ENCODE data around the gene METTL9. TPM values are rescaled to one million over a fixed set of nuclear protein-coding genes. Genes with fewer than 3 reads are reported as not detected.
A peak's percentile ranks its signal among the peaks of the same experiment; 100 is the strongest.
"Not testable (repeated sequence)": the region's sequence is repeated elsewhere in the genome, so short reads cannot be mapped to it uniquely, and the experiment has no call there.

METTL9 gene
- 150 TPM for polyA plus RNA-seq
- long read RNA-seq, donor 1, full-length matches to known transcripts, result 46 of 61 reads
- long read RNA-seq, donor 1, partial matches to known transcripts, result 15 of 61 reads
- long read RNA-seq, donor 1, other reads (novel, unspliced or antisense), result 0 of 61 reads
- long read RNA-seq, donor 2, full-length matches to known transcripts, result 104 of 143 reads
- long read RNA-seq, donor 2, partial matches to known transcripts, result 29 of 143 reads
- long read RNA-seq, donor 2, other reads (novel, unspliced or antisense), result 10 of 143 reads
- long read RNA-seq, donor 3, result 0 reads
- long read RNA-seq, donor 4, full-length matches to known transcripts, result 15 of 15 reads
- long read RNA-seq, donor 4, partial matches to known transcripts, result 0 of 15 reads
- long read RNA-seq, donor 4, other reads (novel, unspliced or antisense), result 0 of 15 reads
- long read RNA-seq, donor 5, full-length matches to known transcripts, result 43 of 48 reads
- long read RNA-seq, donor 5, partial matches to known transcripts, result 5 of 48 reads
- long read RNA-seq, donor 5, other reads (novel, unspliced or antisense), result 0 of 48 reads
- long read RNA-seq, donor 6, full-length matches to known transcripts, result 99 of 113 reads
- long read RNA-seq, donor 6, partial matches to known transcripts, result 14 of 113 reads
- long read RNA-seq, donor 6, other reads (novel, unspliced or antisense), result 0 of 113 reads
- long read RNA-seq, donor 7, full-length matches to known transcripts, result 30 of 30 reads
- long read RNA-seq, donor 7, partial matches to known transcripts, result 0 of 30 reads
- long read RNA-seq, donor 7, other reads (novel, unspliced or antisense), result 0 of 30 reads
- long read RNA-seq, donor 8, full-length matches to known transcripts, result 91 of 117 reads
- long read RNA-seq, donor 8, partial matches to known transcripts, result 26 of 117 reads
- long read RNA-seq, donor 8, other reads (novel, unspliced or antisense), result 0 of 117 reads
- long read RNA-seq, donor 9, full-length matches to known transcripts, result 114 of 130 reads
- long read RNA-seq, donor 9, partial matches to known transcripts, result 16 of 130 reads
- long read RNA-seq, donor 9, other reads (novel, unspliced or antisense), result 0 of 130 reads
- long read RNA-seq, donor 10, full-length matches to known transcripts, result 93 of 103 reads
- long read RNA-seq, donor 10, partial matches to known transcripts, result 5 of 103 reads
- long read RNA-seq, donor 10, other reads (novel, unspliced or antisense), result 5 of 103 reads
- long read RNA-seq, donor 11, full-length matches to known transcripts, result 71 of 83 reads
- long read RNA-seq, donor 11, partial matches to known transcripts, result 12 of 83 reads
- long read RNA-seq, donor 11, other reads (novel, unspliced or antisense), result 0 of 83 reads

- no peaks in the 10 kb centered on the region for H3K9me3 ChIP-seq (ENCODE audit: control insufficient read depth, low read depth, low read length)
- WGBS (ENCODE audit: insufficient coverage, low lambda C conversion rate), result no CpG with 5 or more reads among the region's 100 CpGs
- DNase-seq, result peak; percentile 97 to 98
- no peaks in the 10 kb centered on the region for H3K36me3 ChIP-seq (ENCODE audit: control insufficient read depth, insufficient read depth, low read length)
- H3K27me3 ChIP-seq (ENCODE audit: control insufficient read depth, insufficient read depth, low read length), result no peaks in the 10 kb centered on the region
- peaks cover 7% of the 10 kb centered on the region for H3K4me1 ChIP-seq (ENCODE audit: control insufficient read depth, insufficient read depth, low read length)
- H3K27ac ChIP-seq (ENCODE audit: low read length), result peak within 1 kb of the TSS; percentile 93
- H3K4me3 ChIP-seq (ENCODE audit: low read length), result peak within 1 kb of the TSS; percentile 85
These were observed at the start of gene METTL9 for GRCh38 chr16:21599122-21600030. Gene METTL9, plus strand, starts transcription at chr16:21599577. Its CDS starts 157 bp downstream, at chr16:21599734.

- H3K4me1 ChIP-seq (ENCODE audit: control insufficient read depth, insufficient read depth, low read length); H3K9me3 ChIP-seq (ENCODE audit: control insufficient read depth, low read depth, low read length); H3K27me3 ChIP-seq (ENCODE audit: control insufficient read depth, insufficient read depth, low read length); H3K27ac ChIP-seq (ENCODE audit: low read length); DNase-seq; H3K4me3 ChIP-seq (ENCODE audit: low read length); H3K36me3 ChIP-seq (ENCODE audit: control insufficient read depth, insufficient read depth, low read length): not testable (repeated sequence)
- WGBS (ENCODE audit: insufficient coverage, low lambda C conversion rate), result no CpG with 5 or more reads among the region's 17 CpGs
These were observed 49.4 kb upstream of the METTL9 start for GRCh38 chr16:21549975-21550374.

- H3K9me3 ChIP-seq (ENCODE audit: control insufficient read depth, low read depth, low read length); H3K36me3 ChIP-seq (ENCODE audit: control insufficient read depth, insufficient read depth, low read length); H3K4me1 ChIP-seq (ENCODE audit: control insufficient read depth, insufficient read depth, low read length); H3K27ac ChIP-seq (ENCODE audit: low read length); H3K27me3 ChIP-seq (ENCODE audit: control insufficient read depth, insufficient read depth, low read length); H3K4me3 ChIP-seq (ENCODE audit: low read length); DNase-seq: not testable (repeated sequence)
- WGBS (ENCODE audit: insufficient coverage, low lambda C conversion rate), result no CpG with 5 or more reads among the region's 5 CpGs
These were observed 48.9 kb upstream of the METTL9 start for GRCh38 chr16:21550435-21550834.

GRCh38 chr16:21551076-21551475 is 48.3 kb upstream of the METTL9 start:
- H3K27ac ChIP-seq (ENCODE audit: low read length); H3K27me3 ChIP-seq (ENCODE audit: control insufficient read depth, insufficient read depth, low read length); DNase-seq; H3K4me1 ChIP-seq (ENCODE audit: control insufficient read depth, insufficient read depth, low read length); H3K4me3 ChIP-seq (ENCODE audit: low read length); H3K36me3 ChIP-seq (ENCODE audit: control insufficient read depth, insufficient read depth, low read length); H3K9me3 ChIP-seq (ENCODE audit: control insufficient read depth, low read depth, low read length): not testable (repeated sequence)
- WGBS (ENCODE audit: insufficient coverage, low lambda C conversion rate), result no CpG with 5 or more reads among the region's 7 CpGs

- not testable (repeated sequence) for DNase-seq; H3K27ac ChIP-seq (ENCODE audit: low read length); H3K4me1 ChIP-seq (ENCODE audit: control insufficient read depth, insufficient read depth, low read length); H3K36me3 ChIP-seq (ENCODE audit: control insufficient read depth, insufficient read depth, low read length); H3K4me3 ChIP-seq (ENCODE audit: low read length); H3K27me3 ChIP-seq (ENCODE audit: control insufficient read depth, insufficient read depth, low read length); H3K9me3 ChIP-seq (ENCODE audit: control insufficient read depth, low read depth, low read length)
- no CpG with 5 or more reads among the region's 17 CpGs for WGBS (ENCODE audit: insufficient coverage, low lambda C conversion rate)
These were observed 47.8 kb upstream of the METTL9 start for GRCh38 chr16:21551600-21551999.

GRCh38 chr16:21553481-21554296 is 45.7 kb upstream of the METTL9 start:
- H3K4me1 ChIP-seq (ENCODE audit: control insufficient read depth, insufficient read depth, low read length); H3K4me3 ChIP-seq (ENCODE audit: low read length); H3K27me3 ChIP-seq (ENCODE audit: control insufficient read depth, insufficient read depth, low read length); H3K36me3 ChIP-seq (ENCODE audit: control insufficient read depth, insufficient read depth, low read length); H3K27ac ChIP-seq (ENCODE audit: low read length); DNase-seq; H3K9me3 ChIP-seq (ENCODE audit: control insufficient read depth, low read depth, low read length): not testable (repeated sequence)
- 80% methylated on average over 3 of the region's 19 CpGs for WGBS (ENCODE audit: insufficient coverage, low lambda C conversion rate)

GRCh38 chr16:21554795-21555585 is 44.4 kb upstream of the METTL9 start:
- Histone ChIP-seq H3K9me3 (ENCODE audit: control insufficient read depth, low read depth, low read length) (no peaks in the 10 kb centered on the region), H3K27me3 (ENCODE audit: control insufficient read depth, insufficient read depth, low read length) (peaks cover 7% of the 10 kb centered on the region), H3K4me3 (ENCODE audit: low read length) (no peak overlapping the region), H3K36me3 (ENCODE audit: control insufficient read depth, insufficient read depth, low read length) (no peaks in the 10 kb centered on the region), H3K4me1 (ENCODE audit: control insufficient read depth, insufficient read depth, low read length) (peaks cover 5% of the 10 kb centered on the region), H3K27ac (ENCODE audit: low read length) (no peak overlapping the region)
- peak; percentile 71 to 75 for DNase-seq
- WGBS (ENCODE audit: insufficient coverage, low lambda C conversion rate), result 100% methylated on average over 1 of the region's 41 CpGs

GRCh38 chr16:21555621-21556020 is 43.8 kb upstream of the METTL9 start:
- H3K4me3 ChIP-seq (ENCODE audit: low read length); H3K4me1 ChIP-seq (ENCODE audit: control insufficient read depth, insufficient read depth, low read length); H3K27me3 ChIP-seq (ENCODE audit: control insufficient read depth, insufficient read depth, low read length); DNase-seq; H3K36me3 ChIP-seq (ENCODE audit: control insufficient read depth, insufficient read depth, low read length); H3K9me3 ChIP-seq (ENCODE audit: control insufficient read depth, low read depth, low read length); H3K27ac ChIP-seq (ENCODE audit: low read length): not testable (repeated sequence)
- WGBS (ENCODE audit: insufficient coverage, low lambda C conversion rate), result 83% methylated on average over 2 of the region's 15 CpGs

Measured in large intestine (tissue), 12 donors.